ENCODE measurements around the gene CAPSL. TPM values are rescaled to one million over a fixed set of nuclear protein-coding genes. Genes with fewer than 3 reads are reported as not detected.

CAPSL gene
- total RNA-seq, 3 donors from 2014 or later, result not detected

DNA sequence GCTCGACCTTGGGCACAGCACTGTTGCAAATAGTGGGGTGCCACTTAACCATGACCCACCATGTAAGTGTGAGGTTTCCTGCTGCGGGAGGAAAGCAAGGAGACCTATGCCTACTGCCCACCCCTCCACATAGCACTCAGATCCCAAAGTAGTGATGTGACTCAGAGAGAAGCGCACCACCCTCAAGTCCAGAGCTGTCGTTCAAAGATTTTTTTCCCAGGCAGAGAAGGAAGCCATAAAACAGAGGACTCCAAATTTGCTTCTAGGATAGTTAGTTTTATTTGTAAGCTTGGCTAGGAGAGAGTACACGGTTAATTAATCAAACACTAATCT, 33.4 kb upstream of the CAPSL start:
- Histone ChIP-seq H3K36me3 (no peaks in the 10 kb centered on the region), H3K9me3 (no peaks in the 10 kb centered on the region), H3K27ac (no peak overlapping the region), H3K4me1 (no peaks in the 10 kb centered on the region), H3K4me3 (no peak overlapping the region), H3K27me3 (no peaks in the 10 kb centered on the region)
- intact Hi-C loops (cut with DNase I; ENCODE audit: low total_unique reads), result no loop called here
- no peak for TF ChIP-seq POLR2AphosphoS5 (IDR thresholded peaks at IDR 0.05)
- TF ChIP-seq POLR2A (IDR thresholded peaks at IDR 0.05), result no peak
- TF ChIP-seq, protein P1, sequence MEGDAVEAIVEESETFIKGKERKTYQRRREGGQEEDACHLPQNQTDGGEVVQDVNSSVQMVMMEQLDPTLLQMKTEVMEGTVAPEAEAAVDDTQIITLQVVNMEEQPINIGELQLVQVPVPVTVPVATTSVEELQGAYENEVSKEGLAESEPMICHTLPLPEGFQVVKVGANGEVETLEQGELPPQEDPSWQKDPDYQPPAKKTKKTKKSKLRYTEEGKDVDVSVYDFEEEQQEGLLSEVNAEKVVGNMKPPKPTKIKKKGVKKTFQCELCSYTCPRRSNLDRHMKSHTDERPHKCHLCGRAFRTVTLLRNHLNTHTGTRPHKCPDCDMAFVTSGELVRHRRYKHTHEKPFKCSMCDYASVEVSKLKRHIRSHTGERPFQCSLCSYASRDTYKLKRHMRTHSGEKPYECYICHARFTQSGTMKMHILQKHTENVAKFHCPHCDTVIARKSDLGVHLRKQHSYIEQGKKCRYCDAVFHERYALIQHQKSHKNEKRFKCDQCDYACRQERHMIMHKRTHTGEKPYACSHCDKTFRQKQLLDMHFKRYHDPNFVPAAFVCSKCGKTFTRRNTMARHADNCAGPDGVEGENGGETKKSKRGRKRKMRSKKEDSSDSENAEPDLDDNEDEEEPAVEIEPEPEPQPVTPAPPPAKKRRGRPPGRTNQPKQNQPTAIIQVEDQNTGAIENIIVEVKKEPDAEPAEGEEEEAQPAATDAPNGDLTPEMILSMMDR (IDR thresholded peaks at IDR 0.05), result no peak
- no peak for DNase-seq (ENCODE audit: low spot score in 2 of 2)

DNA sequence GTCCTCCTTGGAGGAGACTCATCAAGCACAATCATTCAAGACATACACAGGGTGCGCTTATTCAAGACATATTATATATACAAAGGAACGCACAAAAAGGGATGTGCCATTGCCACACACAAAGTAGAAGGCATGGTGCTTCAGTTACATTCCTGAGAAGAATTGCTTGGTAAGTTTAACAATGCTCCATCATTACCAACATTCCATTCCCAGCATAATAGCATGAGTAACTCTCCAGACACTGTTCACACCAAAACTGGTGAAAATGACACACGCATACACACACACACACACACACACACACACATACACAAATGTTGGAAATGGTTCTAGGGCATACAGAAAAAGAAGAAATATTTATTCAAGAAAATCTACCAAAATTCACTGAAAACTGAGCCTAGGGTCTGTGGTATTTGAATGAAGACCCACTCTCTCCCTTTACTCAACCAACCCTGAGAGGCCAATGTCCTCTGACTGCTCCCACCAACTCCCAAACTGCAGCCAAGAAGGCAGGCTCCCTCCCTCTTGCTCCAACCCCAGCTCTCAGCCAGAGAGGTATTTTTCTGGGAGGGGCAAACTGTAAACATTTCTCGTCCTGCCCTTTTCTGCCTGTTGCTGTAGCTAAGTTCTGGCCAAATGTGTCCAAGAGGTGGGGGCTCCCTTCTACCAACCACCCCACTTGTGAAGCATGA, 32.9 kb upstream of the CAPSL start:
- no peak for DNase-seq (ENCODE audit: low spot score in 2 of 2)
- H3K4me3 ChIP-seq, result no peak overlapping the region
- intact Hi-C loops (cut with DNase I; ENCODE audit: low total_unique reads), result no loop called here
- no peak overlapping the region for H3K27ac ChIP-seq
- TF ChIP-seq, protein P1 (IDR thresholded peaks at IDR 0.05), result no peak
- TF ChIP-seq POLR2AphosphoS5 (IDR thresholded peaks at IDR 0.05) (no peak), POLR2A (IDR thresholded peaks at IDR 0.05) (no peak)
- H3K9me3 ChIP-seq, result no peaks in the 10 kb centered on the region
- H3K36me3 ChIP-seq, result no peaks in the 10 kb centered on the region
- H3K4me1 ChIP-seq, result no peaks in the 10 kb centered on the region
- no peaks in the 10 kb centered on the region for H3K27me3 ChIP-seq

DNA sequence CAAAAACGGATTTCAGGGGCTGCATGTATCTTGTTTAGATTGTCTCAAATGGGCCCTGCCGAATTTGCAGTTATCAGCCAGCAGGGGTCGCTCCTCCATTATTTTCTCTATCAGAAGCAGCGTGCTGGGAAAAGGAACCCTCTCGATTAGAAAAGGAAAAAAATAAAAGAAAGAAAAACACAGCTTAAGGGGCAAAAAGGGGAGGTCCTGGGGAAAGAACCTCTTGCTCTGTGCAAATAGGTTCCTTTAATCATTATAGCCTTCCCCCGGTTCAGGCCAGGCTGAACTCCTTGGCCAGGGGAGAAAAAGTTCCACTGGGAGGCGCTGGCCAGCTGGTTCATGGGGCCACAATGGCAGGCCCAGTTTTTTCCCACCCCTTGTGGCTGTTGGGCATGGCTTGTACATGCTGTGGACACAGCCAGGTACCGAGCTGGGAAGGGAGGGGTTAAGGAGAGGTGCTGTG, 25.0 kb upstream of the CAPSL start:
- H3K9me3 ChIP-seq, result peaks cover 12% of the 10 kb centered on the region in 2 donors
- no peaks in the 10 kb centered on the region for H3K27me3 ChIP-seq
- H3K4me3 ChIP-seq, result no peak overlapping the region
- H3K36me3 ChIP-seq, result no peaks in the 10 kb centered on the region
- H3K4me1 ChIP-seq, result no peaks in the 10 kb centered on the region
- no peak overlapping the region for H3K27ac ChIP-seq
- intact Hi-C loops (cut with DNase I; ENCODE audit: low total_unique reads), result no loop called here
- TF ChIP-seq POLR2A (IDR thresholded peaks at IDR 0.05) (no peak), POLR2AphosphoS5 (IDR thresholded peaks at IDR 0.05) (no peak)
- TF ChIP-seq, protein P1 (IDR thresholded peaks at IDR 0.05), result no peak
- DNase-seq (ENCODE audit: low spot score in 2 of 2), result no peak

DNA sequence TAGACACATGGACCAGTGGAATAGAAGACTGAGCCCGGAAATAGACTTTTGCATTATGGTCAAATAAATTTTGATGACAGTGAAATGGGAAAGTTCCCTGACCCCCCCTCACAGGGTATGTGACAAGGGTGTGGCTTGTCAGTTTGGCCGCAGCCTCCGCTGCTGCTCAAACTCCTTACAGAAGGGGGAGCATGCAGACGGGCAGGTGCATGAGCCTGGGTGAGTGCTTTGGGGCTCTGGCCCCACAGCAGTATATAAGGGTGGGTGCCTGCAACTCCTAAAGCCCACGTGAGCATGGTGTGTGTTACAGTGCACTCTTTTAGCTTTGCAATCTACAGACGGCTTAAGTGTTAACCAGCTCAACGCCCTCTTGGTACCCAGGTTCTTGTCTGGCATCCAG, 21.9 kb upstream of the CAPSL start:
- H3K36me3 ChIP-seq, result no peaks in the 10 kb centered on the region
- intact Hi-C loops (cut with DNase I; ENCODE audit: low total_unique reads), result no loop called here

DNA sequence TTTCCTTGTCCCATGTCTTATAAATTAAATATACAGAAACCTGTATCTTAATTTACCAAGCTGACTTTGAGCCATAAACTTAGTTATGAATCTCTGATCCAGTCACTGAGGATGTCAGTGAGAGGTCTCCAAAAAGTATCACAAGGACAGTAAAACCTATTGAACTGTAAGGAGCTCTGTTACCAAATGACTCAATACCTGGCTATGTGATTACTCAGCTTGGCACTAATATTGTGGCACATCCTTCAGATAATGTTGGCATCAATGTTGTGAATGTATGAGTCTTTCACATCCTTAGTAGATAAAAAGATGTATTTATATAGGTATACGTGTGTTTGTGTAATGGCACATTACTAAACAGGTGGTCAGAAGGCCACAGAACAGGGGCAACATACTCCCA, 18.0 kb upstream of the CAPSL start:
- Histone ChIP-seq H3K27me3 (no peaks in the 10 kb centered on the region), H3K27ac (no peak overlapping the region), H3K4me3 (no peak overlapping the region), H3K9me3 (peaks cover 4 to 12% of the 10 kb centered on the region in 2 donors), H3K4me1 (no peaks in the 10 kb centered on the region), H3K36me3 (no peaks in the 10 kb centered on the region)
- DNase-seq (ENCODE audit: low spot score in 2 of 2), result no peak
- TF ChIP-seq POLR2A (IDR thresholded peaks at IDR 0.05) (no peak), POLR2AphosphoS5 (IDR thresholded peaks at IDR 0.05) (no peak)
- TF ChIP-seq, protein P1 (IDR thresholded peaks at IDR 0.05), result no peak
- intact Hi-C loops (cut with DNase I; ENCODE audit: low total_unique reads), result no loop called here

More for the DNA sequence above, 21.9 kb upstream of the CAPSL start:
- H3K27me3 ChIP-seq, result no peaks in the 10 kb centered on the region
- H3K27ac ChIP-seq, result no peak overlapping the region
- DNase-seq (ENCODE audit: low spot score in 2 of 2), result no peak
- peaks cover 12% of the 10 kb centered on the region in 2 donors for H3K9me3 ChIP-seq
- H3K4me3 ChIP-seq, result no peak overlapping the region
- TF ChIP-seq, protein P1 (IDR thresholded peaks at IDR 0.05), result no peak
- TF ChIP-seq POLR2AphosphoS5 (IDR thresholded peaks at IDR 0.05), result no peak
- no peak for TF ChIP-seq POLR2A (IDR thresholded peaks at IDR 0.05)
- H3K4me1 ChIP-seq, result no peaks in the 10 kb centered on the region
